ENCODE results near the gene IGDCC3. TPM values are rescaled to one million over a fixed set of nuclear protein-coding genes. Genes with fewer than 3 reads are reported as not detected.

Gene IGDCC3
- total and polyA plus RNA-seq, 10 of the 15 experiments (the other 5 are each of a cell fraction or from before 2014, with no cell fraction given) = 0.10 to 0.20 (median 0.15) TPM; not detected in 7

- no TSS peak for BruUV-seq (replicated peaks)
- H3K4me3 ChIP-seq = no peak overlapping the region
- H3K27me3 ChIP-seq (replicated peaks in 1 of 2; ENCODE audit: control insufficient read depth in 2 of 2, insufficient read depth in 2 of 2, low read length in 1 of 2) = peaks cover 1 to 3% of the 10 kb centered on the region in 2 experiments; a peak in 3 of 4 replicates
- CTCF ChIA-PET = interaction anchor here (0.5 to 5.8 kb wide), 43 partner anchors 9 to 1311 kb away, joined by 3 to 105 read pairs (median 4); partner anchors contain the start of genes CLPX, HACD3, PARP16 and PDCD7
- DNase-seq (ENCODE audit: low read depth, low spot score) (no peak), ATAC-seq (peak; percentile 96), FAIRE-seq (peak; percentile 85)
- intact Hi-C loops (cut with micrococcal nuclease; ENCODE audit: unreplicated experiment) (loop anchor here (1.0 kb wide), 1 partner anchor 66 kb away; no protein-coding TSS in a partner anchor), in situ Hi-C loops (cut with MboI) (loop anchor here (5.0 kb wide), 1 partner anchor 68 kb away; no protein-coding TSS in a partner anchor)
- no peaks in the 10 kb centered on the region for H3K36me3 ChIP-seq (ENCODE audit: control insufficient read depth in 2 of 2, insufficient read depth in 2 of 2, low read length in 1 of 2)
- H3K27ac ChIP-seq (ENCODE audit: control insufficient read depth, insufficient read depth) = no peak overlapping the region
- peaks cover 7% of the 10 kb centered on the region for H3K4me1 ChIP-seq (ENCODE audit: control insufficient read depth, insufficient read depth, low read length)
- H3K4me2 ChIP-seq (ENCODE audit: control insufficient read depth, insufficient read depth) = peak overlapping the region; percentile 87
- no peaks in the 10 kb centered on the region for H3K9me3 ChIP-seq (replicated peaks; ENCODE audit: control insufficient read depth, insufficient read depth, low read length)
- POLR2A ChIA-PET = interaction anchor here (1.6 kb wide), 1 partner anchor 81 kb away, joined by 4 read pairs; the partner anchor contains the start of gene RNU5B-1
- RAD21 ChIA-PET (ENCODE audit: unreplicated experiment) = interaction anchor here (0.6 to 4.3 kb wide), 6 partner anchors 16 to 103 kb away, joined by 3 to 35 read pairs (median 4); partner anchors contain the start of gene PARP16
- H2AFZ ChIP-seq (ENCODE audit: control insufficient read depth, low read depth, low read length) = peak overlapping the region; percentile 74
- SMC1A ChIA-PET (ENCODE audit: uncharacterized antibody, unreplicated experiment) = interaction anchor here (0.8 to 2.4 kb wide), 4 partner anchors 48 to 80 kb away, joined by 3 to 31 read pairs (median 6); partner anchors contain the start of gene RNU5B-1
- under 1% methylated on average over 43 of the region's 43 CpGs for WGBS (ENCODE audit: insufficient coverage, insufficient replicate concordance, low lambda C conversion rate, missing lambda C conversion rate)
- H3K79me2 ChIP-seq (ENCODE audit: control insufficient read depth, insufficient read depth, low read length) = no peaks in the 10 kb centered on the region
- H4K20me1 ChIP-seq (ENCODE audit: control insufficient read depth, insufficient read depth) = no peaks in the 10 kb centered on the region
- H3K9ac ChIP-seq (ENCODE audit: control insufficient read depth, insufficient read depth, low read length) = peak overlapping the region; percentile 26; the same call in 1 of the 2 replicates
- TF ChIP-seq HCFC1 (IDR thresholded peaks at IDR 0.05; ENCODE audit: low read length) (no peak), CBX5 (IDR thresholded peaks at IDR 0.05; ENCODE audit: low read depth) (no peak), RCOR1 (conservative IDR thresholded peaks at IDR 0.05; ENCODE audit: low read depth, low read length) (no peak), BCL11A (IDR thresholded peaks at IDR 0.05; ENCODE audit: low read depth, low read length) (no peak), POLR2AphosphoS5 (IDR thresholded peaks at IDR 0.05; ENCODE audit: low read length) (no peak), RAD21 (IDR thresholded peaks at IDR 0.05; ENCODE audit: insufficient read depth, low read depth, low read length) (peak; percentile 86), ZNF217 (IDR thresholded peaks at IDR 0.05) (no peak), CEBPZ (IDR thresholded peaks at IDR 0.05; ENCODE audit: low read depth, low read length) (no peak), ESRRA (IDR thresholded peaks at IDR 0.05; ENCODE audit: low read length) (no peak), HDAC2 (IDR thresholded peaks at IDR 0.05) (no peak)
- TF ChIP-seq, protein P1, sequence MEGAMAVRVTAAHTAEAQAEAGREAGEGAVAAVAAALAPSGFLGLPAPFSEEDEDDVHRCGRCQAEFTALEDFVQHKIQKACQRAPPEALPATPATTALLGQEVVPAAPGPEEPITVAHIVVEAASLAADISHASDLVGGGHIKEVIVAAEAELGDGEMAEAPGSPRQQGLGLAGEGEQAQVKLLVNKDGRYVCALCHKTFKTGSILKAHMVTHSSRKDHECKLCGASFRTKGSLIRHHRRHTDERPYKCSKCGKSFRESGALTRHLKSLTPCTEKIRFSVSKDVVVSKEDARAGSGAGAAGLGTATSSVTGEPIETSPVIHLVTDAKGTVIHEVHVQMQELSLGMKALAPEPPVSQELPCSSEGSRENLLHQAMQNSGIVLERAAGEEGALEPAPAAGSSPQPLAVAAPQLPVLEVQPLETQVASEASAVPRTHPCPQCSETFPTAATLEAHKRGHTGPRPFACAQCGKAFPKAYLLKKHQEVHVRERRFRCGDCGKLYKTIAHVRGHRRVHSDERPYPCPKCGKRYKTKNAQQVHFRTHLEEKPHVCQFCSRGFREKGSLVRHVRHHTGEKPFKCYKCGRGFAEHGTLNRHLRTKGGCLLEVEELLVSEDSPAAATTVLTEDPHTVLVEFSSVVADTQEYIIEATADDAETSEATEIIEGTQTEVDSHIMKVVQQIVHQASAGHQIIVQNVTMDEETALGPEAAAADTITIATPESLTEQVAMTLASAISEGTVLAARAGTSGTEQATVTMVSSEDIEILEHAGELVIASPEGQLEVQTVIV (IDR thresholded peaks at IDR 0.05; ENCODE audit: borderline replicate concordance, partially characterized antibody) = no peak
- TF ChIP-seq, protein P2, sequence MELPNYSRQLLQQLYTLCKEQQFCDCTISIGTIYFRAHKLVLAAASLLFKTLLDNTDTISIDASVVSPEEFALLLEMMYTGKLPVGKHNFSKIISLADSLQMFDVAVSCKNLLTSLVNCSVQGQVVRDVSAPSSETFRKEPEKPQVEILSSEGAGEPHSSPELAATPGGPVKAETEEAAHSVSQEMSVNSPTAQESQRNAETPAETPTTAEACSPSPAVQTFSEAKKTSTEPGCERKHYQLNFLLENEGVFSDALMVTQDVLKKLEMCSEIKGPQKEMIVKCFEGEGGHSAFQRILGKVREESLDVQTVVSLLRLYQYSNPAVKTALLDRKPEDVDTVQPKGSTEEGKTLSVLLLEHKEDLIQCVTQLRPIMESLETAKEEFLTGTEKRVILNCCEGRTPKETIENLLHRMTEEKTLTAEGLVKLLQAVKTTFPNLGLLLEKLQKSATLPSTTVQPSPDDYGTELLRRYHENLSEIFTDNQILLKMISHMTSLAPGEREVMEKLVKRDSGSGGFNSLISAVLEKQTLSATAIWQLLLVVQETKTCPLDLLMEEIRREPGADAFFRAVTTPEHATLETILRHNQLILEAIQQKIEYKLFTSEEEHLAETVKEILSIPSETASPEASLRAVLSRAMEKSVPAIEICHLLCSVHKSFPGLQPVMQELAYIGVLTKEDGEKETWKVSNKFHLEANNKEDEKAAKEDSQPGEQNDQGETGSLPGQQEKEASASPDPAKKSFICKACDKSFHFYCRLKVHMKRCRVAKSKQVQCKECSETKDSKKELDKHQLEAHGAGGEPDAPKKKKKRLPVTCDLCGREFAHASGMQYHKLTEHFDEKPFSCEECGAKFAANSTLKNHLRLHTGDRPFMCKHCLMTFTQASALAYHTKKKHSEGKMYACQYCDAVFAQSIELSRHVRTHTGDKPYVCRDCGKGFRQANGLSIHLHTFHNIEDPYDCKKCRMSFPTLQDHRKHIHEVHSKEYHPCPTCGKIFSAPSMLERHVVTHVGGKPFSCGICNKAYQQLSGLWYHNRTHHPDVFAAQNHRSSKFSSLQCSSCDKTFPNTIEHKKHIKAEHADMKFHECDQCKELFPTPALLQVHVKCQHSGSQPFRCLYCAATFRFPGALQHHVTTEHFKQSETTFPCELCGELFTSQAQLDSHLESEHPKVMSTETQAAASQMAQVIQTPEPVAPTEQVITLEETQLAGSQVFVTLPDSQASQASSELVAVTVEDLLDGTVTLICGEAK (IDR thresholded peaks at IDR 0.05; ENCODE audit: borderline replicate concordance) = no peak
Observed at GRCh38 chr15:65384895-65385869, 7.4 kb upstream of the IGDCC3 start.
